HG03442 (cell line): ENCODE data around the gene CDH26.

Experiments used
- ATAC-seq: cut with Tn5 transposase; IDR thresholded peaks from one replicate; pipeline ENCODE4 v1.9.1; 2021; ENCODE audit warnings: mild to moderate bottlenecking, moderate library complexity; ENCODE audit not compliant: unreplicated experiment

The CDH26 gene

GRCh38 chr20:59977086-59977485 lies 18.9 kb downstream of the CDH26 start:
- no peak for ATAC-seq

GRCh38 chr20:59983076-59983475 lies 24.9 kb downstream of the CDH26 start:
- no peak for ATAC-seq

- no peak for ATAC-seq
These were observed 26.3 kb downstream of the CDH26 start for GRCh38 chr20:59984541-59984940.

- ATAC-seq, result no peak
These were observed 26.9 kb downstream of the CDH26 start for GRCh38 chr20:59985164-59985563.

- no peak for ATAC-seq
These were observed 27.6 kb downstream of the CDH26 start for GRCh38 chr20:59985864-59986263.

GRCh38 chr20:59987135-59987534 lies 28.9 kb downstream of the CDH26 start:
- no peak for ATAC-seq

- no peak for ATAC-seq
These were observed 29.9 kb downstream of the CDH26 start for GRCh38 chr20:59988141-59988540.

GRCh38 chr20:59992526-59993084 lies 34.4 kb downstream of the CDH26 start:
- no peak for ATAC-seq

GRCh38 chr20:59993736-59994430 lies 35.7 kb downstream of the CDH26 start:
- ATAC-seq, result no peak

- no peak for ATAC-seq
These were observed 36.5 kb downstream of the CDH26 start for GRCh38 chr20:59994697-59995122.

- ATAC-seq, result no peak
These were observed 37.9 kb downstream of the CDH26 start for GRCh38 chr20:59996108-59996507.

GRCh38 chr20:59997896-59998295 lies 39.7 kb downstream of the CDH26 start:
- ATAC-seq, result no peak

- ATAC-seq, result no peak
These were observed 41.3 kb downstream of the CDH26 start for GRCh38 chr20:59999502-59999901.

- ATAC-seq, result no peak
These were observed 42.2 kb downstream of the CDH26 start for GRCh38 chr20:60000271-60001042.

- no peak for ATAC-seq
These were observed 42.9 kb downstream of the CDH26 start for GRCh38 chr20:60001108-60001507.

- ATAC-seq, result no peak
These were observed 45.6 kb downstream of the CDH26 start for GRCh38 chr20:60003776-60004175.

- no peak for ATAC-seq
These were observed 48.0 kb downstream of the CDH26 start for GRCh38 chr20:60006261-60006660.

GRCh38 chr20:60007464-60007863 lies 49.2 kb downstream of the CDH26 start:
- ATAC-seq, result no peak

- no peak for ATAC-seq
These were observed 50.0 kb downstream of the CDH26 start for GRCh38 chr20:60008130-60008808.

GRCh38 chr20:60009318-60009717 lies 51.1 kb downstream of the CDH26 start:
- ATAC-seq, result no peak

GRCh38 chr20:60009826-60010616 lies 51.8 kb downstream of the CDH26 start:
- no peak for ATAC-seq
